Caco-2 (cell line): Measurements from ENCODE around the gene EPHB1. TPM values are rescaled to one million over a fixed set of nuclear protein-coding genes. Genes with fewer than 3 reads are reported as not detected.

Experiments
- BruUV-seq: library from RNA; stranded (reverse); fragments of 400-500 nt; replicated peaks from 2 replicates; lab custom pipeline; 2021; lab: Mats Ljungman, UMichigan
- CTCF ChIA-PET: fragments of 300-600 bp; sonication (Branson Sonifier 250); formaldehyde crosslinking; loops from one replicate; lab custom pipeline; 2022; ENCODE audit warnings: antibody characterized with exemption; lab: Charles Lee
- POLR2A ChIA-PET: fragments of 300-600 bp; sonication (Branson Sonifier 250); formaldehyde crosslinking; loops from one replicate; lab custom pipeline; 2022; ENCODE audit warnings: antibody characterized with exemption; lab: Charles Lee
- DNase-seq, 2 experiments: peaks; one replicate each; pipeline versions ENCODE4 v3.0.0 to v3.0.0-alpha.2; 2020 to 2022
- H3K27me3 ChIP-seq: replicated peaks from 2 replicates; pipeline ENCODE4 v1.6.0; 2011; ENCODE audit warnings: low read length; ENCODE audit not compliant: control insufficient read depth, insufficient read depth
- H3K36me3 ChIP-seq: 2 replicates; pipeline ENCODE4 v1.5.1; 2011; ENCODE audit warnings: low read length; ENCODE audit not compliant: control insufficient read depth, insufficient read depth
- H3K4me1 ChIP-seq: fragments of 250-450 bp; sonication (Bioruptor Pico); 2 replicates; pipeline ENCODE4 v1.5.1; 2020; ENCODE audit warnings: mild to moderate bottlenecking
- H3K4me3 ChIP-seq: 2 replicates; pipeline ENCODE4 v1.5.1; 2011; ENCODE audit warnings: low read depth, mild to moderate bottlenecking, control low read depth, low read length
- H3K9me3 ChIP-seq: fragments of 250-450 bp; sonication (Bioruptor Pico); 2 replicates; pipeline ENCODE4 v1.5.1; 2020; ENCODE audit warnings: mild to moderate bottlenecking, moderate library complexity
- H3K27ac Mint-ChIP-seq: one replicate; pipeline ENCODE4 v1.8.0; 2022; ENCODE audit warnings: mixed read lengths; ENCODE audit not compliant: unreplicated experiment
- H3K27me3 Mint-ChIP-seq: one replicate; pipeline ENCODE4 v1.8.0; 2022; ENCODE audit warnings: mixed read lengths; ENCODE audit not compliant: insufficient read depth, unreplicated experiment
- H3K36me3 Mint-ChIP-seq: one replicate; pipeline ENCODE4 v1.8.0; 2022; ENCODE audit warnings: mild to moderate bottlenecking, mixed read lengths; ENCODE audit not compliant: insufficient read depth, unreplicated experiment
- H3K4me1 Mint-ChIP-seq: one replicate; pipeline ENCODE4 v1.8.0; 2022; ENCODE audit warnings: low read depth, mixed read lengths; ENCODE audit not compliant: unreplicated experiment
- H3K4me3 Mint-ChIP-seq: one replicate; pipeline ENCODE4 v1.8.0; 2022; ENCODE audit warnings: mild to moderate bottlenecking, moderate library complexity, mixed read lengths; ENCODE audit not compliant: unreplicated experiment
- H3K9me3 Mint-ChIP-seq: one replicate; pipeline ENCODE4 v1.8.0; 2022; ENCODE audit warnings: mixed read lengths; ENCODE audit not compliant: unreplicated experiment
- intact Hi-C: fragments of 100-400 bp; cut with micrococcal nuclease; formaldehyde crosslinking; loops from one replicate; pipeline ENCODE4 v1.10.0; 2022; ENCODE audit not compliant: unreplicated experiment
- total RNA-seq: library from RNA; stranded (reverse); gene quantifications from 2 replicates; pipeline ENCODE4 v1.2.3, GENCODE V29; 2022
- TF ChIP-seq, protein P1 (sequence below), 2 experiments: fragments of 200-600 bp in 1 of 2; IDR thresholded peaks; 1 replicate in 1 of 2; 2 replicates in 1 of 2; pipeline versions ENCODE4 v1.5.1 to v1.8.0; 2011 to 2022; ENCODE audit warnings: antibody characterized with exemption in 1 of 2, control low read depth in 1 of 2, inconsistent platforms in 1 of 2, low read depth in 1 of 2, low read length in 1 of 2, mild to moderate bottlenecking in 1 of 2, moderate library complexity in 1 of 2; ENCODE audit not compliant: insufficient read depth in 1 of 2, severe bottlenecking in 1 of 2, unreplicated experiment in 1 of 2

Gene EPHB1
- total RNA-seq, 1 experiment from 2014 or later: 2.3 TPM

DNA sequence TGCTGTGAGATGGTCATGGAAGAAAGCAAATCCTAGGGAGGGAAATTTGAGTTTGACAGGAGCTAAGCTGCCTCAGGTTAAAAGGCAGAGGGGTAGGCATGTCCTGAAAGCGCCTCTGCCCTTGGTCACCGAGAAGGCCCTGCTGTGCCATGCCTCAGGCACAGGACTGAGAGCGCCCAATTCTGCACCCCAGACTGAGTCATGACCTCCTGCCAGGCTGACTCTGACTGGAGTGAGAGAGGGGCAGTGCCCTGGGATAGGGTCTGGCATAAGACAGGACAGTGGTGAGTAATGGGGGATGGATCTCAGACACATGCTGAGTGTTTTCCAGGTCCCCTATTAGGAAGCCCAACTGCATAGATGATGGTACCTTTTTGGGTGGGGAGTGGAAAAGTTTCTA is 44.4 kb downstream of the EPHB1 start:
- Mint-ChIP-seq H3K27me3 (peaks cover 3% of the 10 kb centered on the region), H3K4me3 (no peak overlapping the region), H3K9me3 (peaks cover 10% of the 10 kb centered on the region), H3K4me1 (no peaks in the 10 kb centered on the region), H3K27ac (no peak overlapping the region), H3K36me3 (no peaks in the 10 kb centered on the region)
- TF ChIP-seq, protein P1, sequence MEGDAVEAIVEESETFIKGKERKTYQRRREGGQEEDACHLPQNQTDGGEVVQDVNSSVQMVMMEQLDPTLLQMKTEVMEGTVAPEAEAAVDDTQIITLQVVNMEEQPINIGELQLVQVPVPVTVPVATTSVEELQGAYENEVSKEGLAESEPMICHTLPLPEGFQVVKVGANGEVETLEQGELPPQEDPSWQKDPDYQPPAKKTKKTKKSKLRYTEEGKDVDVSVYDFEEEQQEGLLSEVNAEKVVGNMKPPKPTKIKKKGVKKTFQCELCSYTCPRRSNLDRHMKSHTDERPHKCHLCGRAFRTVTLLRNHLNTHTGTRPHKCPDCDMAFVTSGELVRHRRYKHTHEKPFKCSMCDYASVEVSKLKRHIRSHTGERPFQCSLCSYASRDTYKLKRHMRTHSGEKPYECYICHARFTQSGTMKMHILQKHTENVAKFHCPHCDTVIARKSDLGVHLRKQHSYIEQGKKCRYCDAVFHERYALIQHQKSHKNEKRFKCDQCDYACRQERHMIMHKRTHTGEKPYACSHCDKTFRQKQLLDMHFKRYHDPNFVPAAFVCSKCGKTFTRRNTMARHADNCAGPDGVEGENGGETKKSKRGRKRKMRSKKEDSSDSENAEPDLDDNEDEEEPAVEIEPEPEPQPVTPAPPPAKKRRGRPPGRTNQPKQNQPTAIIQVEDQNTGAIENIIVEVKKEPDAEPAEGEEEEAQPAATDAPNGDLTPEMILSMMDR (IDR thresholded peaks at IDR 0.05; ENCODE audit: insufficient read depth in 1 of 2, low read depth in 1 of 2, low read length in 1 of 2, severe bottlenecking in 1 of 2, unreplicated experiment in 1 of 2): no peak
- no peaks in the 10 kb centered on the region for H3K27me3 ChIP-seq
- no peaks in the 10 kb centered on the region for H3K36me3 ChIP-seq
- ChIA-PET CTCF (no interaction called here), POLR2A (no interaction called here)
- DNase-seq: no peak
- intact Hi-C loops: no loop called here
- H3K4me1 ChIP-seq: no peaks in the 10 kb centered on the region
- no TSS peak for BruUV-seq
- H3K4me3 ChIP-seq: no peak overlapping the region
- peaks cover 7% of the 10 kb centered on the region; the same call in 1 of the 2 replicates for H3K9me3 ChIP-seq

DNA sequence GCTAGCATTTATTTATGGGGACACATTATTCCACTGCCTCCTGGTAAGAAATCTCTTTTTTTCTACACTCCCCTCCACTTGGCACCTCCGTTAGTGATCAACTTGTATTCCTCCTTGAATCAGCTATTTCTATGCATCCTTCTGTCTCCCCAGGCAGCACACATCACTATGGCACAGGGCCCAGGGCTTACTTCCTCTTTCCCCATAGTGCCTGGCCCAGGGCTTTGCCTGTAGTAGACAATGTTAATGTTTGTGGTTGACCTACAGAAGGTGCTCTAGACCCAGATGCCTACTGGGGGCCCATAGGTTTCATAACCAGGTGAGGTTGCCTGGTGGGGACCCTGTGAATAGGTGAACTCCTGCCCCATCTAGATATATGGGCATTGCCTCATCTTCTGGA is 44.9 kb downstream of the EPHB1 start:
- POLR2A ChIA-PET: no interaction called here
- BruUV-seq: no TSS peak
- CTCF ChIA-PET: no interaction called here

DNA sequence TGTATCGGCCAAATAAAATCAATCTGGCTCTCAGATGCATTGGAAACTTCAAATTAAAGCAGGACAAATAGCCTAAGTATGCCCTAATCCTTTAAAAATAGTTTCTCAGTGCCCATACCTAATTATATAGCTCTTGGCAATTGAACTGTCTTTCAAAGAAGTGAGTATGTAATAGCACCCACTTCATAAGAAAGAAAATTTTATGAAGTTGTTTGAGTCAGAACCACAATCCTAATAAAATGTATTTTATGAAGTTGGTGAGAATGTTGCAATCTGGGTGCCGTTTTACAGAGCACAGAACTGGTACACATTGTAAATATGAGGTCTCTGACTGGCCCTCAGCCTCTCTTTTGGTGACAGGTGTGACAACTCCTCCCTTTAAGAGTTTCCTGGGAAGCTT is 45.4 kb downstream of the EPHB1 start:
- no peak for DNase-seq
- Histone ChIP-seq H3K4me3 (no peak overlapping the region), H3K9me3 (peaks cover 7% of the 10 kb centered on the region; the same call in 1 of the 2 replicates), H3K27me3 (no peaks in the 10 kb centered on the region), H3K36me3 (no peaks in the 10 kb centered on the region), H3K4me1 (no peaks in the 10 kb centered on the region)
- peaks cover 3% of the 10 kb centered on the region for H3K27me3 Mint-ChIP-seq
- no TSS peak for BruUV-seq
- no peaks in the 10 kb centered on the region for H3K4me1 Mint-ChIP-seq
- CTCF ChIA-PET: no interaction called here
- intact Hi-C loops: no loop called here
- no peak overlapping the region for H3K4me3 Mint-ChIP-seq
- H3K9me3 Mint-ChIP-seq: peaks cover 10% of the 10 kb centered on the region
- H3K36me3 Mint-ChIP-seq: no peaks in the 10 kb centered on the region
- TF ChIP-seq, protein P1 (IDR thresholded peaks at IDR 0.05; ENCODE audit: insufficient read depth in 1 of 2, low read depth in 1 of 2, low read length in 1 of 2, severe bottlenecking in 1 of 2, unreplicated experiment in 1 of 2): no peak
- POLR2A ChIA-PET: no interaction called here
- H3K27ac Mint-ChIP-seq: no peak overlapping the region

More for the DNA sequence above, 44.9 kb downstream of the EPHB1 start:
- H3K36me3 Mint-ChIP-seq: no peaks in the 10 kb centered on the region
- H3K4me3 Mint-ChIP-seq: no peak overlapping the region
- no peak for DNase-seq
- H3K27ac Mint-ChIP-seq: no peak overlapping the region
- TF ChIP-seq, protein P1 (IDR thresholded peaks at IDR 0.05; ENCODE audit: insufficient read depth in 1 of 2, low read depth in 1 of 2, low read length in 1 of 2, severe bottlenecking in 1 of 2, unreplicated experiment in 1 of 2): no peak
- intact Hi-C loops: no loop called here
- no peaks in the 10 kb centered on the region for H3K4me1 Mint-ChIP-seq
- H3K4me3 ChIP-seq: no peak overlapping the region
- no peaks in the 10 kb centered on the region for H3K36me3 ChIP-seq
- peaks cover 3% of the 10 kb centered on the region for H3K27me3 Mint-ChIP-seq
- H3K9me3 ChIP-seq: peaks cover 7% of the 10 kb centered on the region; the same call in 1 of the 2 replicates
- H3K27me3 ChIP-seq: no peaks in the 10 kb centered on the region
- peaks cover 10% of the 10 kb centered on the region for H3K9me3 Mint-ChIP-seq
- H3K4me1 ChIP-seq: no peaks in the 10 kb centered on the region
